GM12878 (cell line): ENCODE measurements around the gene SRC. TPM values are rescaled to one million over a fixed set of nuclear protein-coding genes. Genes with fewer than 3 reads are reported as not detected.

Experiments used
- ATAC-seq: fragments of 200-7000 bp; cut with Tn5 transposase; 3 replicates; pipeline ENCODE4 v1.9.1; 2020; ENCODE audit warnings: mild to moderate bottlenecking, moderate library complexity
- BruUV-seq: library from RNA; stranded (reverse); fragments of 400-500 nt; replicated peaks from 2 replicates; lab custom pipeline; 2021; lab: Mats Ljungman, UMichigan
- CTCF ChIA-PET: fragments of 300-600 bp; sonication (Branson Sonifier 250); formaldehyde crosslinking; extraction: SDS; loops from one replicate; lab custom pipeline; 2021; ENCODE audit warnings: inconsistent platforms; lab: Yijun Ruan, JAX
- POLR2A ChIA-PET: fragments of 350-600 bp; formaldehyde crosslinking; extraction: SDS; loops from one replicate; lab custom pipeline; 2021; ENCODE audit warnings: inconsistent platforms; lab: Charles Lee
- RAD21 ChIA-PET: fragments of 300-600 bp; sonication (Branson Sonifier 250); formaldehyde crosslinking; loops from one replicate; lab custom pipeline; 2023; ENCODE audit warnings: antibody characterized with exemption; ENCODE audit not compliant: unreplicated experiment; lab: Charles Lee
- SMC1A ChIA-PET: fragments of 300-600 bp; sonication (Branson Sonifier 250); formaldehyde crosslinking; loops from one replicate; lab custom pipeline; 2023; ENCODE audit not compliant: unreplicated experiment, uncharacterized antibody; lab: Charles Lee
- DNase-seq: peaks from one replicate; pipeline ENCODE4 v3.0.0-alpha.2; 2011; ENCODE audit warnings: low read depth, low spot score
- FAIRE-seq: peaks from 3 replicates; lab custom pipeline; 2011; peaks lifted over from hg19 to GRCh38; lab: Jason Lieb, UNC
- H2AFZ ChIP-seq: 2 replicates; pipeline ENCODE4 v1.6.0; 2011; ENCODE audit warnings: low read depth, low read length, control low read depth; ENCODE audit not compliant: control insufficient read depth
- H3K27ac ChIP-seq: 2 replicates; pipeline ENCODE4 v1.5.1; 2011; ENCODE audit warnings: control low read depth; ENCODE audit not compliant: control insufficient read depth, insufficient read depth
- H3K27me3 ChIP-seq, 2 experiments: replicated peaks in 1 of 2; 2 replicates each; pipeline versions ENCODE4 v1.6.0 to v1.6.1; 2011; ENCODE audit warnings: low read length in 1 of 2; ENCODE audit not compliant: control insufficient read depth in 2 of 2, insufficient read depth in 2 of 2
- H3K36me3 ChIP-seq, 2 experiments: 2 replicates each; pipeline ENCODE4 v1.5.1; 2011; ENCODE audit warnings: low read length in 1 of 2; ENCODE audit not compliant: control insufficient read depth in 2 of 2, insufficient read depth in 2 of 2
- H3K4me1 ChIP-seq: 2 replicates; pipeline ENCODE4 v1.6.1; 2011; ENCODE audit warnings: mild to moderate bottlenecking, low read length, moderate library complexity, mixed read lengths; ENCODE audit not compliant: control insufficient read depth, insufficient read depth
- H3K4me2 ChIP-seq: 2 replicates; pipeline ENCODE4 v1.6.0; 2011; ENCODE audit warnings: control low read depth; ENCODE audit not compliant: control insufficient read depth, insufficient read depth
- H3K4me3 ChIP-seq: fragments of 200-600 bp; sonication (generic); 2 replicates; pipeline ENCODE4 v1.5.1; 2016
- H3K79me2 ChIP-seq: 2 replicates; pipeline ENCODE4 v1.6.0; 2011; ENCODE audit warnings: low read length; ENCODE audit not compliant: control insufficient read depth, insufficient read depth
- H3K9ac ChIP-seq: 2 replicates; pipeline ENCODE4 v1.8.0; 2011; ENCODE audit warnings: low read length, control low read depth, mixed read lengths; ENCODE audit not compliant: control insufficient read depth, insufficient read depth
- H3K9me3 ChIP-seq: replicated peaks from 3 replicates; pipeline ENCODE4 v1.5.1; 2011; ENCODE audit warnings: mild to moderate bottlenecking, low read length; ENCODE audit not compliant: control insufficient read depth, insufficient read depth
- H4K20me1 ChIP-seq: 2 replicates; pipeline ENCODE4 v1.6.0; 2011; ENCODE audit not compliant: control insufficient read depth, insufficient read depth
- BCL11A ChIP-seq: IDR thresholded peaks from 2 replicates; pipeline ENCODE4 v1.6.1; 2011; ENCODE audit warnings: low read depth, low read length
- BMI1 ChIP-seq: fragments of 450-650 bp; IDR thresholded peaks from 2 replicates; pipeline ENCODE4 v1.6.1; 2016; ENCODE audit warnings: mild to moderate bottlenecking, moderate library complexity, borderline replicate concordance
- BRCA1 ChIP-seq: IDR thresholded peaks from 2 replicates; pipeline ENCODE4 v1.6.1; 2011; ENCODE audit warnings: low read depth, low read length, improper control_type of control experiment
- E4F1 ChIP-seq: fragments of 450-650 bp; IDR thresholded peaks from 2 replicates; pipeline ENCODE4 v1.6.1; 2018; ENCODE audit warnings: borderline replicate concordance, mild to moderate bottlenecking; ENCODE audit not compliant: partially characterized antibody
- NFIC ChIP-seq: IDR thresholded peaks from 2 replicates; pipeline ENCODE4 v1.6.1; 2012; ENCODE audit warnings: low read depth, mild to moderate bottlenecking, inconsistent platforms, low read length, moderate library complexity
- POU2F2 ChIP-seq: IDR thresholded peaks from 3 replicates; pipeline ENCODE4 v1.6.1; 2011; ENCODE audit warnings: low read depth, mild to moderate bottlenecking, low read length, borderline replicate concordance
- SMAD5 ChIP-seq: IDR thresholded peaks from 2 replicates; pipeline ENCODE4 v1.6.1; 2016; ENCODE audit warnings: antibody characterized with exemption, low read depth
- SP1 ChIP-seq: IDR thresholded peaks from one replicate; pipeline ENCODE4 v1.6.1; 2011; ENCODE audit warnings: low read depth, low read length
- TBL1XR1 ChIP-seq: IDR thresholded peaks from 2 replicates; pipeline ENCODE4 v1.6.1; 2012; ENCODE audit warnings: low read depth, low read length, improper control_type of control experiment
- TCF7 ChIP-seq: IDR thresholded peaks from 2 replicates; pipeline ENCODE4 v1.6.1; 2014; ENCODE audit warnings: antibody characterized with exemption, borderline replicate concordance
- ZBED1 ChIP-seq: IDR thresholded peaks from 2 replicates; pipeline ENCODE4 v1.6.1; 2016; ENCODE audit warnings: borderline replicate concordance
- ZNF24 ChIP-seq: fragments of 450-650 bp; IDR thresholded peaks from 2 replicates; pipeline ENCODE4 v1.6.1; 2017; ENCODE audit warnings: antibody characterized with exemption, mild to moderate bottlenecking
- WGBS: methylation state at CpG from one replicate; pipeline ENCODE4 v1.1.6; 2016; ENCODE audit warnings: low lambda C conversion rate; ENCODE audit not compliant: insufficient replicate concordance, insufficient coverage; ENCODE audit errors: missing lambda C conversion rate; 5-methylcytosine and 5-hydroxymethylcytosine counted together
- in situ Hi-C: fragments of 300-500 bp; cut with MboI; formaldehyde crosslinking; loops from 9 replicates; pipeline ENCODE4 v1.14.3; 2018; ENCODE audit warnings: mixed read lengths
- intact Hi-C: fragments of 100-400 bp; cut with micrococcal nuclease; formaldehyde crosslinking; loops from one replicate; pipeline ENCODE4 v1.14.2; 2022; ENCODE audit not compliant: unreplicated experiment
- polyA plus RNA-seq, 11 experiments: library from polyadenylated mRNA; depleted of rRNA in 4 of 11; unstranded in 6 of 11; stranded (reverse) in 5 of 11; fragments of >200 nt; fragmentation: Nextera tagmentation in 4 of 11; fragmentation: Illumina TruSeq in 1 of 11; extraction: Ambion mirVana in 4 of 11; extraction: Trizol in 1 of 11; gene quantifications; 1 replicate in 1 of 11; 2 replicates in 10 of 11; pipeline versions ENCODE4 v1.2.1 to v1.2.3, GENCODE V29; 2011 to 2016; ENCODE audit warnings: inconsistent platforms in 2 of 11, missing spikeins in 2 of 11, low read depth in 1 of 11
- total RNA-seq, 4 experiments: library from RNA; depleted of rRNA in 3 of 4; stranded (reverse); fragments of >200 nt in 3 of 4; fragmentation: Illumina TruSeq in 1 of 4; extraction: Trizol in 1 of 4; gene quantifications; 2 replicates each; pipeline versions ENCODE4 v1.2.1 to v1.2.3, GENCODE V29; 2013 to 2021
- TF ChIP-seq, protein P1 (sequence below): IDR thresholded peaks from 2 replicates; pipeline ENCODE4 v1.6.1; 2012; ENCODE audit warnings: mild to moderate bottlenecking, low read depth, low read length

The SRC gene
- total and polyA plus RNA-seq, 10 of the 15 experiments (the other 5 are each of a cell fraction or from before 2014, with no cell fraction given): 0.60 to 71.3 (median 27.2) TPM

DNA sequence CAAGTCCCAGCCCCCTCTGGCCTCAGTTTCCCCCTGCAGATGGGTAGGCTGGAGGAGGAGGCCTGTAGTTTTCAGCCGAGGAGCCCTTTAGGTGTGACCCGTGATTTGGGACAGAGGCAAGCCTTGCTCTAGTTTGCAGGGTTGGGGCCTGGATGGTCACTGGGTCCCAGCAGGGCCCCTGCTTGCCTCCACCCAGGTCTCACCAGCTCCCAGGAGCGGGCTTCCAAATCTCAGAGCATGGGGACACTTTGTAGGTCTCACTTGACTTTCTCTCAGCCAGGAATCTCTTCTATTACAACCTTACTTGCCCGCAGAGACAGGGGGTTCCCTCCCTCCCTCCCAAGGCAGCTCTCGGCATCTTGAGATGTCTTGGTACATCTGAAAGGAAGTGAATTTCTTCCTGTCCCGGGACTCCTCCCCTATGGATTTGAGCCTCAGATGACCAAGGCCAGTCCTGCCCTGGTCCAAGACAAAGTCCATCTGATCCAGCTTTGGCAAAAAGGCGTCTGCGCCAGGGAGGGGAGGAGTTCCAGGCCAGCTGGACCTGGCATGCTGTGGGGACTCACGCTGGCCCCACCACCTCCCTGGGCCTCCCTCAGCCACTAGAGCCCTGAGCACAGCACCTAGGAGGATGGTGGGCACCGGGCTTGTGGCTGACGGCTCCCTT, 47.4 kb downstream of the SRC start:
- ATAC-seq (no peak), DNase-seq (no peak), FAIRE-seq (no peak)
- Histone ChIP-seq H3K4me1 (no peaks in the 10 kb centered on the region), H4K20me1 (no peaks in the 10 kb centered on the region), H3K4me2 (no peak overlapping the region), H3K9me3 (no peaks in the 10 kb centered on the region), H3K27me3 (no peaks in the 10 kb centered on the region), H3K4me3 (no peak overlapping the region), H2AFZ (no peak overlapping the region), H3K36me3 (peaks cover 22 to 70% of the 10 kb centered on the region in 2 experiments), H3K27ac (no peak overlapping the region), H3K79me2 (no peaks in the 10 kb centered on the region), H3K9ac (no peak overlapping the region)
- SMC1A ChIA-PET: no interaction called here
- TF ChIP-seq SMAD5 (no peak), TCF7 (no peak), BRCA1 (no peak), ZNF24 (no peak), BMI1 (no peak), SP1 (no peak), ZBED1 (no peak), E4F1 (no peak), TBL1XR1 (no peak), BCL11A (no peak), POU2F2 (no peak), NFIC (no peak)
- TF ChIP-seq, protein P1, sequence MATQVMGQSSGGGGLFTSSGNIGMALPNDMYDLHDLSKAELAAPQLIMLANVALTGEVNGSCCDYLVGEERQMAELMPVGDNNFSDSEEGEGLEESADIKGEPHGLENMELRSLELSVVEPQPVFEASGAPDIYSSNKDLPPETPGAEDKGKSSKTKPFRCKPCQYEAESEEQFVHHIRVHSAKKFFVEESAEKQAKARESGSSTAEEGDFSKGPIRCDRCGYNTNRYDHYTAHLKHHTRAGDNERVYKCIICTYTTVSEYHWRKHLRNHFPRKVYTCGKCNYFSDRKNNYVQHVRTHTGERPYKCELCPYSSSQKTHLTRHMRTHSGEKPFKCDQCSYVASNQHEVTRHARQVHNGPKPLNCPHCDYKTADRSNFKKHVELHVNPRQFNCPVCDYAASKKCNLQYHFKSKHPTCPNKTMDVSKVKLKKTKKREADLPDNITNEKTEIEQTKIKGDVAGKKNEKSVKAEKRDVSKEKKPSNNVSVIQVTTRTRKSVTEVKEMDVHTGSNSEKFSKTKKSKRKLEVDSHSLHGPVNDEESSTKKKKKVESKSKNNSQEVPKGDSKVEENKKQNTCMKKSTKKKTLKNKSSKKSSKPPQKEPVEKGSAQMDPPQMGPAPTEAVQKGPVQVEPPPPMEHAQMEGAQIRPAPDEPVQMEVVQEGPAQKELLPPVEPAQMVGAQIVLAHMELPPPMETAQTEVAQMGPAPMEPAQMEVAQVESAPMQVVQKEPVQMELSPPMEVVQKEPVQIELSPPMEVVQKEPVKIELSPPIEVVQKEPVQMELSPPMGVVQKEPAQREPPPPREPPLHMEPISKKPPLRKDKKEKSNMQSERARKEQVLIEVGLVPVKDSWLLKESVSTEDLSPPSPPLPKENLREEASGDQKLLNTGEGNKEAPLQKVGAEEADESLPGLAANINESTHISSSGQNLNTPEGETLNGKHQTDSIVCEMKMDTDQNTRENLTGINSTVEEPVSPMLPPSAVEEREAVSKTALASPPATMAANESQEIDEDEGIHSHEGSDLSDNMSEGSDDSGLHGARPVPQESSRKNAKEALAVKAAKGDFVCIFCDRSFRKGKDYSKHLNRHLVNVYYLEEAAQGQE: no peak
- intact Hi-C loops (no loop called here), in situ Hi-C loops (loop anchor here (5.0 kb wide), 1 partner anchor 134 kb away; the partner anchor contains the start of gene BLCAP)
- POLR2A ChIA-PET: no interaction called here
- RAD21 ChIA-PET: interaction anchor here (1.6 kb wide), 1 partner anchor 123 kb away, joined by 6 read pairs; no protein-coding TSS in a partner anchor
- CTCF ChIA-PET: no interaction called here
- 93% methylated on average over 9 of the region's 11 CpGs for WGBS
- BruUV-seq: no TSS peak
